Activated naive CD4-positive, alpha-beta T cell treated with anti-CD3 and anti-CD28 coated beads for 36 hours (primary cell): ENCODE data around the gene CCDC85A. TPM values are rescaled to one million over a fixed set of nuclear protein-coding genes. Genes with fewer than 3 reads are reported as not detected.

ENCODE experiments used
- CTCF ChIA-PET: fragments of 350-600 bp; sonication (Branson Sonifier 250); formaldehyde crosslinking; loops from one replicate; lab custom pipeline; 2021; ENCODE audit warnings: antibody characterized with exemption; lab: Charles Lee
- DNase-seq: peaks from one replicate; pipeline ENCODE4 v3.0.0-alpha.2; 2020
- H3K27ac Mint-ChIP-seq: one replicate; pipeline ENCODE4 v1.8.0; 2021; ENCODE audit warnings: mild to moderate bottlenecking, mixed read lengths
- H3K27me3 Mint-ChIP-seq: one replicate; pipeline ENCODE4 v1.8.0; 2021; ENCODE audit warnings: low read depth, mixed read lengths
- H3K36me3 Mint-ChIP-seq: one replicate; pipeline ENCODE4 v1.8.0; 2021; ENCODE audit warnings: low read depth, mixed read lengths
- H3K4me1 Mint-ChIP-seq: one replicate; pipeline ENCODE4 v1.8.0; 2021; ENCODE audit warnings: low read depth, mixed read lengths
- H3K4me3 Mint-ChIP-seq: one replicate; pipeline ENCODE4 v1.8.0; 2021; ENCODE audit warnings: mild to moderate bottlenecking, moderate library complexity, mixed read lengths
- H3K9me3 Mint-ChIP-seq: one replicate; pipeline ENCODE4 v1.8.0; 2021; ENCODE audit warnings: mixed read lengths
- intact Hi-C: fragments of 100-400 bp; cut with micrococcal nuclease; formaldehyde crosslinking; loops from one replicate; pipeline ENCODE4 v1.15.1; 2023
- total RNA-seq, 2 experiments: library from RNA; stranded (reverse); gene quantifications; one replicate each; pipeline ENCODE4 v1.2.3, GENCODE V29; 2021

Gene CCDC85A
- total RNA-seq, 2 experiments from 2014 or later = not detected

- Mint-ChIP-seq H3K9me3 (peaks cover 5% of the 10 kb centered on the region), H3K27me3 (no peaks in the 10 kb centered on the region), H3K4me1 (no peaks in the 10 kb centered on the region), H3K4me3 (no peak overlapping the region), H3K36me3 (peaks cover 1% of the 10 kb centered on the region), H3K27ac (no peak overlapping the region)
- DNase-seq = no peak
- CTCF ChIA-PET = interaction anchor here (0.6 kb wide), 1 partner anchor 9 kb away, joined by 8 read pairs; no protein-coding TSS in a partner anchor
- intact Hi-C loops = no loop called here
Observed at GRCh38 chr2:56364902-56365301, 181.1 kb downstream of the CCDC85A start.

- Mint-ChIP-seq H3K4me1 (no peaks in the 10 kb centered on the region), H3K27ac (no peak overlapping the region), H3K9me3 (no peaks in the 10 kb centered on the region), H3K4me3 (no peak overlapping the region), H3K27me3 (no peaks in the 10 kb centered on the region), H3K36me3 (no peaks in the 10 kb centered on the region)
- CTCF ChIA-PET = no interaction called here
- no peak for DNase-seq
- intact Hi-C loops = no loop called here
Observed at GRCh38 chr2:56369316-56369715, 185.5 kb downstream of the CCDC85A start.

DNA sequence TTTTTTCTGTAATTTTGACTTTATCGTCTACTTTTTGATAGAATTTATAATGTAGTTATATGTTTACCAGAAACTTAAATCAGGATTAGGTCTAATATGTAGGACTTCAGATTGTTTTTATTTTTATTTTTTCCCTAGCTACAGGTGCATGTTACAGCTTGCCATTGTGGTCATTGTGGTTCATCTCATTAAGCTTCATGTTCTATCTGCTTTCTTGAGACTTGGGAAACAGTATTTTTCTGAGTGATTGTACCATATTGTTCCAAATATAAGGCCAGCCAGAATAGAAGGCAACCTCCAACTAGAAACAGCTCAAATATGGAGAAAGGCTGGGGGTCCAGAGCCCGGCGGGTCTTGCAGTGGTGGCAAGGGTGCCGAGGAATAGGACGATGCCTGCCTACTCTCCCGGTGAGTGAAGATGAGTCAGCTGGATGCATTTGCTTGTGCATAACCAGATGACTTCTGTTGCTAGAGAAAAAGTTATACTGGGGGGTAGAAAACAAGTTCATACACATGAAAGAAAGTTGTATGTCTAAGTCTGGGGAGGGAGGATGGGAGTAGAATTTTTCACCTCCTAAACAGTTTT, 188.4 kb downstream of the CCDC85A start:
- Mint-ChIP-seq H3K27ac (no peak overlapping the region), H3K4me1 (no peaks in the 10 kb centered on the region), H3K27me3 (no peaks in the 10 kb centered on the region), H3K9me3 (no peaks in the 10 kb centered on the region), H3K4me3 (no peak overlapping the region), H3K36me3 (no peaks in the 10 kb centered on the region)
- intact Hi-C loops = no loop called here
- CTCF ChIA-PET = interaction anchor here (0.7 kb wide), 1 partner anchor 31 kb away, joined by 3 read pairs; no protein-coding TSS in a partner anchor
- DNase-seq = no peak

DNA sequence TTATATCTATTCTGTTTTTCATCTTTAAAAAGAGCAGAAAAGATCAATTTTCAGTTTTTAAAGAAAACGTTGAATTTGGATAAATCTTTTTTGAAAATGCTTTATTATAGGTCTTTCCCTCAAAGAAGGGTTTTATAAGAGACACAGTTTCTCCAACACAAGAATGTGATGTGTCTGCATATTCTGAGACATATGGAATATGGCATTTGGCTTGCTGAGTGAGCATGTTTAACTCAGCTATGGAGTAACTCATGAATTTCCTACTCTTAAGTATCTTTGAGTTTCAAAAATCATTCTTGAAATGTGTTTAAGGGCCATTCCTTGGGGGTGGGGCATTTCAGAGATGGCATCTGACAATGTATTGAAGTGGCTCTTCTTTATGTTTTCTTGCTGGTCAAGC, 191.5 kb downstream of the CCDC85A start:
- CTCF ChIA-PET = no interaction called here
- Mint-ChIP-seq H3K27ac (no peak overlapping the region), H3K4me3 (no peak overlapping the region), H3K9me3 (no peaks in the 10 kb centered on the region), H3K4me1 (no peaks in the 10 kb centered on the region), H3K36me3 (no peaks in the 10 kb centered on the region), H3K27me3 (no peaks in the 10 kb centered on the region)
- DNase-seq = no peak
- intact Hi-C loops = no loop called here

DNA sequence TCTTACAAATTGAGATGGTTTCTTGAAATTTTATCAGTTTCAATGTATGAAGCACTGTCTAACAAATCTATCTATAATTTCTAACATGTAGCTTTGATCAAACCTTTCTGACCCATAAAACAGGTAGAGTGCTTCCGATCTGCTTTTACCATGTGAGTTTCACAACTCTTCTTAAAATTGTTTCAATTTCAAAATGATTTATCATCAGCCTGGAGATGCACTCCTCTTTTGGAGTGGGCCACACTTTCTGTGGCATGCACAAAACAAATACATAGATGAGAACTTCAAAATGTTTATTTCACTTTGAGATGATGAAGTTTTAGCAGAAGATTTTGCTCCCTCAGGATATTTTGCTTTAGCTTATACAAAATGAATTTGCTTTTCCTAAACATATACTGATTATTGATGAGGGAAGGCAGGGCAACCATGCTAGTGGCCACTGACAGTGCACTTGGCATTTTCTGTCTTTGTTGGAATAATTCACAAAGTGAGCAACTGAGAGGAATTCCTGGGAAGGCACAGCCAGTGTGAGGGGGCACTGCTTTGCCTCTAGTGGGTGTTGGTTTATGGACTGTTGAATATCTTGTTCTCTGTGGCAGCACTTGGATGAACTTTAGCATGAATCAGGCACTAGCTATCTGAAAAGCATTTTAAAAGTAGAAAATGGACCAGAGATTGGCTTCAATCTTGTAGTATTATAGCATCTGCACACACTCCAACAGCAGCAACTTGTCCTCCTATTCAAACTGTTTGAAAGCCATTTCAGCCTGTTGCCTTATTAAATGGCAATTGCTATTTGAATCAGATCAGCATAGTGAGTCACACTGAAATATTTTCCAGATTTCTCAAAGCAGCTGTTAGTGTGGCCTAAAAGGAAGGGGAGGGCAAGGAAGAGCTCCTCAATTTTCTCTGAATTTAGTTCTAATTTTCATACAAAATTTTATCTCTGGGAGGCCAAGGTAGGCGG, 193.2 kb downstream of the CCDC85A start:
- Mint-ChIP-seq H3K4me1 (no peaks in the 10 kb centered on the region), H3K27ac (no peak overlapping the region), H3K36me3 (no peaks in the 10 kb centered on the region), H3K27me3 (no peaks in the 10 kb centered on the region), H3K9me3 (no peaks in the 10 kb centered on the region), H3K4me3 (no peak overlapping the region)
- no peak for DNase-seq
- CTCF ChIA-PET = no interaction called here
- intact Hi-C loops = no loop called here

DNA sequence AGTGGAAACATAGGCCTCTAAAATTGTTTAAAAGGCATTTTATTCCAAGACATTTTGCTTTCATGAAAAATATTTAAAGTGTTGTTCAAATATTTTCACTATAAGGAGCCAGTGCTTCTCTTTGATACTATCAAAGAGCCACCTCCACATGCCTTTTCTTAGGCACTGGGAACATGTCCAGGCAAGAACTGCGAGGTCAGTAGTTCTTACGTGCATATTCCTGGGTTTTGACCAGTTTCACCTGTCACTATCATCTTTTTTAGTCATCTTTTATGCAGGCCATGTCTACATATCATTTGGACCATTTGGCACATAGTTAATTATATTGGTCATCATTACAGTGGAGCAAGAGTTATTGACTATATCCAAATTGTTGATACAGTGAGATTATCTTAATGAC, 195.3 kb downstream of the CCDC85A start:
- no peaks in the 10 kb centered on the region for H3K27me3 Mint-ChIP-seq
- no peaks in the 10 kb centered on the region for H3K36me3 Mint-ChIP-seq
- no peak for DNase-seq
- H3K4me3 Mint-ChIP-seq = no peak overlapping the region
- CTCF ChIA-PET = no interaction called here
- no peaks in the 10 kb centered on the region for H3K9me3 Mint-ChIP-seq
- intact Hi-C loops = no loop called here
- no peaks in the 10 kb centered on the region for H3K4me1 Mint-ChIP-seq
- H3K27ac Mint-ChIP-seq = no peak overlapping the region

DNA sequence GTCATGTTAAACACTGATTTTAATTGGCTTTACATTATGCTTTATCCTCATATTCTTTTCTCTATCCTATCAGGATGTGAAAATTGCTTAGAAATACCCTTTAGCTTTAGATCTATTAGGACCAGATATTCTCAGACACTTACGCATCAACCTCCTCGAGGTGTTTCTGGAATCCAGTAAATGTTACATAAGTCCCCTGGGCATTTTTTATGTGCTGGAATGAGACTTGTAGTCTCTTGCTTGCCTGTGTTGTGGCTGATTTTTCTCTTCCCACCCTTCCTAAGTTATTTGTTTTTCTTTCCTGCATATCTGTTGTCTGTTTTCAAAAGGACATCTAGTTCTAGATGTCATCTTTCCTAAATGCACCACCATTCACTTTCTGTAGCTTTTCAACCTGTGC, 197.1 kb downstream of the CCDC85A start:
- CTCF ChIA-PET = interaction anchor here (0.6 to 0.7 kb wide), 2 partner anchors 52 to 517 kb away, joined by 3 read pairs; no protein-coding TSS in a partner anchor
- DNase-seq = no peak
- Mint-ChIP-seq H3K27ac (no peak overlapping the region), H3K27me3 (no peaks in the 10 kb centered on the region), H3K9me3 (no peaks in the 10 kb centered on the region), H3K4me3 (no peak overlapping the region), H3K36me3 (no peaks in the 10 kb centered on the region), H3K4me1 (no peaks in the 10 kb centered on the region)
- intact Hi-C loops = no loop called here

DNA sequence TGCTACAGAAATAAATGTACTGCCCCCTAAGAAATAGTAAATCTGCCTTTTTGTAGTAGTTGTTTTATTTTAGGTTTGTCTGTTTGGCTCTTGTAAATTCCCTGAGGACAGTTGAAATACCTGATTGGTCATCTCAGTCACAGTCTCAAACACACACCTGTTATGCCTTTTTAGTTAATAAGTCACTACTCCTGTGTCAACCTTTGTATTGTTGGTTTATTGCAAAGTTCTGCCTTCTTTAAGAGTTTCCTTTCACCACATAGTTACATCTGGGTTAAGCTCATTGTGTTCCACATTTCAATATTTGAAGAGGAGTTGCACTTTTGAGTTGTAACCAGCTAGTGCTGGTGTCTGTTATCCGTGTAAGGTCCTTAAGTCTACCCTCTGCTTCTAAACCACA, 198.7 kb downstream of the CCDC85A start:
- Mint-ChIP-seq H3K27ac (no peak overlapping the region), H3K4me3 (no peak overlapping the region), H3K27me3 (no peaks in the 10 kb centered on the region), H3K9me3 (no peaks in the 10 kb centered on the region), H3K36me3 (no peaks in the 10 kb centered on the region), H3K4me1 (no peaks in the 10 kb centered on the region)
- CTCF ChIA-PET = no interaction called here
- intact Hi-C loops = no loop called here
- DNase-seq = no peak

GRCh38 chr2:56386657-56387056, 202.9 kb downstream of the CCDC85A start:
- intact Hi-C loops = no loop called here
- Mint-ChIP-seq H3K36me3 (no peaks in the 10 kb centered on the region), H3K4me3 (no peak overlapping the region), H3K27ac (no peak overlapping the region), H3K27me3 (no peaks in the 10 kb centered on the region), H3K4me1 (no peaks in the 10 kb centered on the region), H3K9me3 (no peaks in the 10 kb centered on the region)
- DNase-seq = no peak
- CTCF ChIA-PET = no interaction called here

GRCh38 chr2:56390644-56391043, 206.9 kb downstream of the CCDC85A start:
- Mint-ChIP-seq H3K27ac (no peak overlapping the region), H3K27me3 (no peaks in the 10 kb centered on the region), H3K9me3 (no peaks in the 10 kb centered on the region), H3K4me1 (no peaks in the 10 kb centered on the region), H3K36me3 (no peaks in the 10 kb centered on the region), H3K4me3 (no peak overlapping the region)
- DNase-seq = no peak
- CTCF ChIA-PET = interaction anchor here (0.5 kb wide), 1 partner anchor 24 kb away, joined by 3 read pairs; no protein-coding TSS in a partner anchor
- intact Hi-C loops = no loop called here

GRCh38 chr2:56410140-56410539, 226.3 kb downstream of the CCDC85A start:
- peaks cover 1% of the 10 kb centered on the region for H3K9me3 Mint-ChIP-seq
- no peak overlapping the region for H3K4me3 Mint-ChIP-seq
- H3K36me3 Mint-ChIP-seq = no peaks in the 10 kb centered on the region
- CTCF ChIA-PET = no interaction called here
- DNase-seq = no peak
- H3K4me1 Mint-ChIP-seq = no peaks in the 10 kb centered on the region
- intact Hi-C loops = no loop called here
- no peak overlapping the region for H3K27ac Mint-ChIP-seq
- no peaks in the 10 kb centered on the region for H3K27me3 Mint-ChIP-seq

DNA sequence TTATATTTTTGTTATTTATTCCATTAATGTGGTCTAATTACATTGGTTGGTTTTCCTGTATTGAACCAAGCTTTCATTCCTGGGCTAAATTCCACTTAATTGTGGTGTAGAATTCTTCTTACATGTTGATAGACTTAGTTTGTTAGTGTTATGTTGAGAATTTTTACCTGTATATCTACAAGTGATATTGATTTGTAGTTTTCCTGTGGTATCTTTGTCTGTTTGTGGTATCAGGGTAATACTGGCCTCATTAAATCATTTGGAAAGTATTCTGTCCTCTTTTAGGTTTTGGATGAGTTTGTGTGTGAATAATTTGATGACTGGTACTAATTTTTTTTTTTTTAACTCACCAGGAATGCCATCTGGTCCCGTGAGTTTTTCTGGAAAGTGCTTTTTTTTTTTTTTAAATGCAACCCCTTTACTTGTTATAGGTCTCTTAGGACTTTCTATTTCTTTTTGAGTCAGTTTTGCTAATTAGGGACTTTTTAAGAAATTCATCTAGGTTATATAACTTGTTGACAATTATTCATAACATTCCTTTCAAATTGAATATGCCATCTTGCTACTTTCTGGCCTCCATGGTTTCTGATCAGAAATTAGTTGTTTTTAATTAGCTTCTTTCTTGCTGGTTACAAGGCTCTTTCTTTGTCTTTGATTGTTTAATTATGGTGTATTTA, 232.8 kb downstream of the CCDC85A start:
- H3K9me3 Mint-ChIP-seq = peaks cover 6% of the 10 kb centered on the region
- CTCF ChIA-PET = no interaction called here
- intact Hi-C loops = no loop called here
- no peaks in the 10 kb centered on the region for H3K36me3 Mint-ChIP-seq
- H3K4me3 Mint-ChIP-seq = no peak overlapping the region
- no peak overlapping the region for H3K27ac Mint-ChIP-seq
- H3K27me3 Mint-ChIP-seq = no peaks in the 10 kb centered on the region
- DNase-seq = no peak
- no peaks in the 10 kb centered on the region for H3K4me1 Mint-ChIP-seq
